GM12875 (cell line): ENCODE measurements around the gene DDIT4.

Source experiments
- H3K4me3 ChIP-seq: one replicate; pipeline ENCODE4 v1.5.1; 2011; ENCODE audit warnings: low read depth, low read length, control low read depth
- TF ChIP-seq, protein P1 (sequence below): IDR thresholded peaks from 2 replicates; pipeline ENCODE4 v1.5.1; 2011; ENCODE audit warnings: low read depth, mild to moderate bottlenecking, control low read depth, inconsistent platforms, low read length, moderate library complexity, borderline replicate concordance; ENCODE audit not compliant: insufficient read depth

The DDIT4 gene

GRCh38 chr10:72242675-72243074, 31.0 kb upstream of the DDIT4 start:
- H3K4me3 ChIP-seq: no peak overlapping the region
- TF ChIP-seq, protein P1, sequence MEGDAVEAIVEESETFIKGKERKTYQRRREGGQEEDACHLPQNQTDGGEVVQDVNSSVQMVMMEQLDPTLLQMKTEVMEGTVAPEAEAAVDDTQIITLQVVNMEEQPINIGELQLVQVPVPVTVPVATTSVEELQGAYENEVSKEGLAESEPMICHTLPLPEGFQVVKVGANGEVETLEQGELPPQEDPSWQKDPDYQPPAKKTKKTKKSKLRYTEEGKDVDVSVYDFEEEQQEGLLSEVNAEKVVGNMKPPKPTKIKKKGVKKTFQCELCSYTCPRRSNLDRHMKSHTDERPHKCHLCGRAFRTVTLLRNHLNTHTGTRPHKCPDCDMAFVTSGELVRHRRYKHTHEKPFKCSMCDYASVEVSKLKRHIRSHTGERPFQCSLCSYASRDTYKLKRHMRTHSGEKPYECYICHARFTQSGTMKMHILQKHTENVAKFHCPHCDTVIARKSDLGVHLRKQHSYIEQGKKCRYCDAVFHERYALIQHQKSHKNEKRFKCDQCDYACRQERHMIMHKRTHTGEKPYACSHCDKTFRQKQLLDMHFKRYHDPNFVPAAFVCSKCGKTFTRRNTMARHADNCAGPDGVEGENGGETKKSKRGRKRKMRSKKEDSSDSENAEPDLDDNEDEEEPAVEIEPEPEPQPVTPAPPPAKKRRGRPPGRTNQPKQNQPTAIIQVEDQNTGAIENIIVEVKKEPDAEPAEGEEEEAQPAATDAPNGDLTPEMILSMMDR: no peak

- TF ChIP-seq, protein P1: no peak
These were observed 29.8 kb upstream of the DDIT4 start for GRCh38 chr10:72243822-72244437.

GRCh38 chr10:72244573-72245038, 29.1 kb upstream of the DDIT4 start:
- TF ChIP-seq, protein P1: no peak
- no peak overlapping the region for H3K4me3 ChIP-seq

More at GRCh38 chr10:72243822-72244437, 29.8 kb upstream of the DDIT4 start:
- no peak overlapping the region for H3K4me3 ChIP-seq

DNA sequence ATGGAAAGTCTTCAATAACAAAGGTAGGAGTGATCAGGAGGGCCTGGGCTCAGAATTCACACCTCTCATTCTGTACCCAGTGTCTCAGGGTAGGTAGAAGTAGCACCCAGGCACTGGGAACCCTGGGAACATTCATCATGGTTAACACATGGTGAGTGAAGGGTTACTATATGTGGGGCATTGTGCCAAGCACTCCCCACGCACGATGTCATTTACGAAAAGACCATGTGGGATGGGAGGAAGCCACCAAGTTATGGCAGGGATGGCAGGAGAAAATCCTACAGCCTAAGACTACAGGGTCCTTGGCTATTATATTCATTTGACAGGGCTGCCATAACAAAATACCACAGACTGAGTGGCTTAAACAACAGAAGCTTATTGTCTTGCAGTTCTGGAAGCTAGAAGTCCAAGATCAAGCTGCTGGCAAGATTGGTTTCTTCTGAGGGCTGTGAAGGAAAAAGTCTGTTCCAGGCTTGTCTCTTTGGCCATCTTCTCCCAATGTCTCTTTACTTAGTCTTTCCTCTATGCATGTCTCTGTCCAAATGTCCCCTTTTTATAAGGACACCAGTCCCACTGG, 27.7 kb upstream of the DDIT4 start:
- H3K4me3 ChIP-seq: no peak overlapping the region
- TF ChIP-seq, protein P1: no peak

DNA sequence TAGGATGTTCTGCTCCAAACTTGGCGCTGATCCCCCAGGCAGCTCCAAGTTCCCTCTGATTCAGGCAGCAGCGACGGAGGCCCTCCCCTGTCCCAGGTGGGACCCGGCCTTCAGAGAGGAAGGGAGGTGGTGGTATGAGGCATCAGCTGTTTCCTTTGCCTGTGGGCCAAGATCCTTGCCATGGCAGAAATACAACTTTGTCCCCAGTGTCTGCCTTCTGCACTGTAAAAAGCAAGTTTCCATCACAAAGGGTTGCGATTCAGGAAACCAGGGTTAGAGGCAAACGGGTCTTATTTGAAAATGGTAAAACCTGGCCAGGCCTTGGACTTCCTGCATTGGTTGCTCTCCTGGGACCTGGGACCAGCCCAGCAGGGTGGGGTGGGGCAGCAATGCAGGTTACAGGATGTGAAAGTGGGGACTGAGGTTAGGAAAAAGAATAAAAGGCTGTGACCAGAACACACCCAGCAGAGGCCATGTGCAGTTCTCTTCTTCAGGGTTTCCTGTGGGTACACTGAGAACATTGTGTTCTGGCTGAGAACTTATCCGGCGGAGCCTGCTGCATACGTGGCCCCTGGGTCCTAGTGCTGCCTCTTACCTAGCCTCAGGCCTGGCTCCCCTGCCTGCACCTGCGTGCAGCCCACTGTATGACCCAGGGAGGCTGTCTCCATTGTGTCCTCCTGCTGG, 25.1 kb upstream of the DDIT4 start:
- peak overlapping the region; percentile 31 for H3K4me3 ChIP-seq
- TF ChIP-seq, protein P1: no peak

GRCh38 chr10:72249176-72249862, 24.4 kb upstream of the DDIT4 start:
- H3K4me3 ChIP-seq: peak overlapping the region; percentile 31

DNA sequence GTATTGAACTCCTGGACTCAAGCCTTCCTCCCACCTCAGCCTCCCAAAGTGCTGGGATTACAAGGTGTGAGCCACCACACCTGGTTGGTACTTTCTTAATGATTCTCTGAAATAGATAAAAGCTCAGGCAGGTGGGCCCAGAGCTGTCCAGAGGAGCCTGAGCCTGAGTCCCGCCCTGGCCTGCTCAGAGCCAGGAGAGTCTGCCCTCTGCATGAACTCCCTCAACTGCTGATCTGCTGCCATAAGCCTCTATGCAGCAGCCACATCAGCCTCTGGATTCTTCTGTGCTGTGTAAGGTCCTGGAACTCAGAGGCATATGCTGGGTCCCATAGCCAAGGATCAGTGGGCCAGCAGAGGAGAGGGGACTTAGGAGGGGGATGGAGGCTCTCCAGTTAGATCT, 23.1 kb upstream of the DDIT4 start:
- TF ChIP-seq, protein P1: no peak
- no peak overlapping the region for H3K4me3 ChIP-seq
